KMS-11 (cell line): ENCODE data around the gene ZNF688.

Source experiments
- H2AFZ ChIP-seq: fragments of 200-600 bp; sonication (generic); 2 replicates; pipeline ENCODE4 v1.6.1; 2016; ENCODE audit warnings: antibody characterized with exemption, mixed run types, low read depth
- H3K27ac ChIP-seq: fragments of 200-600 bp; sonication (generic); 2 replicates; pipeline ENCODE4 v1.6.1; 2016; ENCODE audit warnings: mild to moderate bottlenecking, mixed run types
- H3K27me3 ChIP-seq: fragments of 200-600 bp; sonication (generic); 2 replicates; pipeline ENCODE4 v1.6.1; 2017; ENCODE audit warnings: mild to moderate bottlenecking, low read depth, mixed run types, moderate library complexity; ENCODE audit not compliant: insufficient read depth
- H3K36me3 ChIP-seq: fragments of 200-600 bp; sonication (generic); 2 replicates; pipeline ENCODE4 v1.6.1; 2017; ENCODE audit warnings: mild to moderate bottlenecking, mixed run types; ENCODE audit not compliant: insufficient read depth
- H3K4me1 ChIP-seq: fragments of 200-600 bp; sonication (generic); 2 replicates; pipeline ENCODE4 v1.6.1; 2016; ENCODE audit warnings: mild to moderate bottlenecking, low read depth, mixed run types; ENCODE audit not compliant: poor library complexity, severe bottlenecking
- H3K4me2 ChIP-seq: fragments of 200-600 bp; sonication (generic); 2 replicates; pipeline ENCODE4 v1.7.0; 2016; ENCODE audit warnings: mild to moderate bottlenecking, mixed run types
- H3K4me3 ChIP-seq: fragments of 200-600 bp; sonication (generic); IDR thresholded peaks from 2 replicates; pipeline ENCODE4 v1.6.1; 2017; ENCODE audit warnings: low read depth, low read length, mixed read lengths; ENCODE audit not compliant: insufficient read depth
- H3K79me2 ChIP-seq: fragments of 200-600 bp; sonication (generic); 2 replicates; pipeline ENCODE4 v1.6.1; 2016; ENCODE audit warnings: low read depth, mixed run types; ENCODE audit not compliant: insufficient read depth
- H3K9ac ChIP-seq: fragments of 200-600 bp; sonication (generic); 2 replicates; pipeline ENCODE4 v1.6.1; 2016; ENCODE audit warnings: mild to moderate bottlenecking, mixed run types
- H4K20me1 ChIP-seq: fragments of 200-600 bp; sonication (generic); 2 replicates; pipeline ENCODE4 v1.6.1; 2016; ENCODE audit warnings: mild to moderate bottlenecking, mixed run types; ENCODE audit not compliant: insufficient read depth
- CTCF ChIP-seq: fragments of 200-600 bp; sonication (generic); conservative IDR thresholded peaks from 2 replicates; pipeline ENCODE4 v1.6.1; 2017; ENCODE audit warnings: low read depth, mild to moderate bottlenecking, antibody characterized with exemption, low read length, moderate library complexity, mixed read lengths

ZNF688 gene

GRCh38 chr16:30571445-30572322 is at the start of gene ZNF688:
ZNF688 (minus strand) TSS chr16:30571714; CDS start chr16:30571629, 85 bp downstream.
- peak within 1 kb of the TSS; percentile 86 for H2AFZ ChIP-seq
- TF ChIP-seq CTCF: no peak
- H3K4me2 ChIP-seq: peak within 1 kb of the TSS; percentile 81
- H3K9ac ChIP-seq: peak within 1 kb of the TSS; percentile 92
- H3K36me3 ChIP-seq: no peaks in the 10 kb centered on the region
- peaks cover 22% of the 10 kb centered on the region for H3K79me2 ChIP-seq
- peaks cover 62% of the 10 kb centered on the region for H3K4me1 ChIP-seq
- peak within 1 kb of the TSS; percentile 83 for H3K27ac ChIP-seq
- no peaks in the 10 kb centered on the region for H3K27me3 ChIP-seq
- no peaks in the 10 kb centered on the region for H4K20me1 ChIP-seq
- H3K4me3 ChIP-seq: no peak within 1 kb of the TSS

- Histone ChIP-seq H3K4me3 (no peak overlapping the region), H4K20me1 (no peaks in the 10 kb centered on the region), H2AFZ (no peak overlapping the region), H3K27ac (no peak overlapping the region), H3K36me3 (no peaks in the 10 kb centered on the region), H3K9ac (no peak overlapping the region), H3K79me2 (no peaks in the 10 kb centered on the region), H3K4me2 (no peak overlapping the region), H3K4me1 (peaks cover 4% of the 10 kb centered on the region), H3K27me3 (no peaks in the 10 kb centered on the region)
- TF ChIP-seq CTCF: no peak
Measured at GRCh38 chr16:30620169-30620568, 48.7 kb upstream of the ZNF688 start.

GRCh38 chr16:30619638-30620037 is 48.1 kb upstream of the ZNF688 start:
- H2AFZ ChIP-seq: no peak overlapping the region

GRCh38 chr16:30619202-30619601 is 47.7 kb upstream of the ZNF688 start:
- no peak overlapping the region for H3K27ac ChIP-seq
- H3K79me2 ChIP-seq: no peaks in the 10 kb centered on the region
- no peak overlapping the region for H3K4me2 ChIP-seq
- no peak for TF ChIP-seq CTCF
- H4K20me1 ChIP-seq: no peaks in the 10 kb centered on the region
- H3K4me1 ChIP-seq: peaks cover 6% of the 10 kb centered on the region
- no peaks in the 10 kb centered on the region for H3K36me3 ChIP-seq
- no peak overlapping the region for H3K4me3 ChIP-seq
- no peak overlapping the region for H3K9ac ChIP-seq
- H3K27me3 ChIP-seq: no peaks in the 10 kb centered on the region
- H2AFZ ChIP-seq: no peak overlapping the region

More at GRCh38 chr16:30619638-30620037, 48.1 kb upstream of the ZNF688 start:
- no peak overlapping the region for H3K4me2 ChIP-seq
- peaks cover 6% of the 10 kb centered on the region for H3K4me1 ChIP-seq
- TF ChIP-seq CTCF: no peak
- no peaks in the 10 kb centered on the region for H4K20me1 ChIP-seq
- no peaks in the 10 kb centered on the region for H3K79me2 ChIP-seq
- no peaks in the 10 kb centered on the region for H3K36me3 ChIP-seq
- no peak overlapping the region for H3K4me3 ChIP-seq
- H3K27me3 ChIP-seq: no peaks in the 10 kb centered on the region
- H3K27ac ChIP-seq: no peak overlapping the region
- no peak overlapping the region for H3K9ac ChIP-seq
